Stimulated activated CD8-positive, alpha-beta memory T cell treated with anti-CD3 and anti-CD28 coated beads, Interleukin-15, amount 100 ng/mL, for 4 hours (primary cell): Measurements from ENCODE around the gene PRKCB.
"Not testable (repeated sequence)": the region's sequence is repeated elsewhere in the genome, so short reads cannot be mapped to it uniquely, and the experiment has no call there.

ENCODE experiments used
- DNase-seq, 2 donors: peaks; one replicate each; pipeline ENCODE4 v3.0.0-alpha.2; 2020; ENCODE audit warnings: low read depth in 2 of 2

Gene PRKCB

GRCh38 chr16:24234737-24235136 lies 399.0 kb downstream of the PRKCB start:
- no peak for DNase-seq

GRCh38 chr16:24235806-24236205 lies 400.0 kb downstream of the PRKCB start:
- no peak for DNase-seq

- not testable (repeated sequence) for DNase-seq
Measured at GRCh38 chr16:24238846-24239245, 403.1 kb downstream of the PRKCB start.

GRCh38 chr16:24246911-24247607 lies 411.3 kb downstream of the PRKCB start:
- no peak for DNase-seq

- no peak for DNase-seq
Measured at GRCh38 chr16:24253192-24253591, 417.4 kb downstream of the PRKCB start.

DNA sequence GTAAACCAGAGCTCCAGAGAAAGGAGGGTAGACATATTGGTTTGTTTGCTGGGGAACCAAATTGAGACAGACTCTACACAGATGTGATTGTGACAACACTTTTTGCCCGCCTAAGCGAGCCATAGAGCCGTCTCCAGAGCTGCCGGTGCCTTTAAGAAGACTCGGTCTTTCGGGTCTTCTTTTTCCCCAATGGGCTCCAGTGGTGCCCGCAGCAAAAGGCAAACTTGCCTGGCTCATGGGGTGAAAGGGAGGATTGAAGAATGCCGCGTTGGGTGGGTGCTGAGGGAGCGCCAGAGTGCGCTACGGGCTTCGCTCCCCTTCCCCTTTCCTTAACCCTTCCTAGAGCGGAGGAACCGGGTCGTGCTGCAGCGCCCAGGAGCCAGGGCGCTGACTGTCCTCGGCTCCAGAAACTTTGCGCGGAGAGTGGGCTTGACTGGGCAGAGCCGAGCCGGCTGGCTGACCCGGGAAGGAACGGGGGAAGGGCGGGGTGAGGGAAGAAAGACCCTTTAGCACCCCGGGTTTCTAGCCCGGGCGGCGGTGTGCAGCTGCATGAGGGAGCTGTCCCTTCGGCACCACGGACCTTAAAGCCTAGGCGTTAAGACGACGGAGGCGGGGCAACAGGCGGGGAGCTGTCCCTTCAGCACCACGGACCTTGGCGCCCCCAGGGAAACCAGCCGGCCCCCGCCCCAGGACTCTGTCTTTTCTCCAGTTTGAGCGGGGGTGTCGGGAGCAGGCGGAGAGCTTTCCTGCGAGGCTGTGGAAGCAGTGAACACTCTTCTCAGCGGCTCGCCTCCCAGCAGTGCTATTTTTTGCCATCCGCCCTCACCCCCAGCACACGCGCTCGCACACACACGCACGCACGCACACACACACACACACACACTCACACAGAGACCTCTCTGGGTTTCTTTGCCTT lies 419.9 kb downstream of the PRKCB start, which contains the start of gene CACNG3:
Gene CACNG3 (plus strand): TSS at position 880 of the 916 bp plus-strand sequence. CDS start 420 bp downstream, outside the sequence.
- no peak for DNase-seq

GRCh38 chr16:24257958-24258357 lies 422.2 kb downstream of the PRKCB start:
- no peak for DNase-seq

- DNase-seq, result no peak
Measured at GRCh38 chr16:24258791-24259190, 423.0 kb downstream of the PRKCB start.

- DNase-seq, result no peak
Measured at GRCh38 chr16:24262816-24263215, 427.0 kb downstream of the PRKCB start.
